Activated CD4-positive, alpha-beta memory T cell treated with anti-CD3 and anti-CD28 coated beads, Interleukin-2, amount 10 ng/mL, durations not matched to agents 7 days and 5 days (primary cell): Measurements from ENCODE around the gene PCGF5. TPM values are rescaled to one million over a fixed set of nuclear protein-coding genes. Genes with fewer than 3 reads are reported as not detected.
"Not testable (repeated sequence)": the region's sequence is repeated elsewhere in the genome, so short reads cannot be mapped to it uniquely, and the experiment has no call there.

Experiments used
- CTCF ChIA-PET: fragments of 350-600 bp; sonication (Branson Sonifier 250); formaldehyde crosslinking; loops from one replicate; lab custom pipeline; 2021; ENCODE audit warnings: antibody characterized with exemption, inconsistent platforms; lab: Charles Lee
- POLR2A ChIA-PET: fragments of 350-600 bp; sonication (Branson Sonifier 250); formaldehyde crosslinking; loops from one replicate; lab custom pipeline; 2021; ENCODE audit warnings: antibody characterized with exemption; lab: Charles Lee
- DNase-seq: peaks from one replicate; pipeline ENCODE4 v3.0.0-alpha.2; 2020
- H3K27ac Mint-ChIP-seq: one replicate; pipeline ENCODE4 v1.8.0; 2021; ENCODE audit warnings: mild to moderate bottlenecking, mixed read lengths
- H3K27me3 Mint-ChIP-seq: one replicate; pipeline ENCODE4 v1.8.0; 2021; ENCODE audit warnings: mixed read lengths
- H3K36me3 Mint-ChIP-seq: one replicate; pipeline ENCODE4 v1.8.0; 2021; ENCODE audit warnings: low read depth, mixed read lengths
- H3K4me1 Mint-ChIP-seq: one replicate; pipeline ENCODE4 v1.8.0; 2021; ENCODE audit warnings: mixed read lengths
- H3K4me3 Mint-ChIP-seq: one replicate; pipeline ENCODE4 v1.8.0; 2021; ENCODE audit warnings: mild to moderate bottlenecking, mixed read lengths
- H3K9me3 Mint-ChIP-seq: one replicate; pipeline ENCODE4 v1.8.0; 2021; ENCODE audit warnings: mixed read lengths
- total RNA-seq, 2 experiments: library from RNA; stranded (reverse); gene quantifications; one replicate each; pipeline ENCODE4 v1.2.3, GENCODE V29; 2021

The PCGF5 gene
- total RNA-seq: 10 to 100 TPM; 44.7 to 45.9 TPM

GRCh38 chr10:91220194-91220953, at the start of gene PCGF5:
Gene PCGF5 (plus strand): TSS chr10:91220663. CDS start chr10:91222872, 2,209 bp downstream.
- DNase-seq: peak; percentile 93
- H3K27me3 Mint-ChIP-seq: no peaks in the 10 kb centered on the region
- POLR2A ChIA-PET: interaction anchor here (0.9 to 3.4 kb wide), 14 partner anchors 8 to 1519 kb away, joined by 3 to 38 read pairs (median 5); partner anchors contain the start of gene KIF20B
- H3K36me3 Mint-ChIP-seq: peaks cover 25% of the 10 kb centered on the region
- peaks cover 42% of the 10 kb centered on the region for H3K4me1 Mint-ChIP-seq
- peak within 1 kb of the TSS; percentile 88 for H3K4me3 Mint-ChIP-seq
- peak within 1 kb of the TSS; percentile 76 for H3K27ac Mint-ChIP-seq
- CTCF ChIA-PET: interaction anchor here (1.1 to 3.0 kb wide), 4 partner anchors 8 to 58 kb away, joined by 3 to 11 read pairs (median 6); no protein-coding TSS in a partner anchor
- no peaks in the 10 kb centered on the region for H3K9me3 Mint-ChIP-seq

- Mint-ChIP-seq H3K27ac (no peak overlapping the region), H3K4me1 (peaks cover 5% of the 10 kb centered on the region), H3K36me3 (peaks cover 41% of the 10 kb centered on the region), H3K9me3 (peaks cover 15% of the 10 kb centered on the region), H3K4me3 (no peak overlapping the region), H3K27me3 (no peaks in the 10 kb centered on the region)
- ChIA-PET POLR2A (interaction anchor here (1.1 to 2.2 kb wide), 2 partner anchors 8 to 9 kb away, joined by 3 to 5 read pairs; no protein-coding TSS in a partner anchor), CTCF (interaction anchor here (1.0 kb wide), 1 partner anchor 37 kb away, joined by 3 read pairs; no protein-coding TSS in a partner anchor)
- no peak for DNase-seq
Observed at GRCh38 chr10:91171485-91171884, 49.0 kb upstream of the PCGF5 start.

- Mint-ChIP-seq H3K4me1 (peaks cover 5% of the 10 kb centered on the region), H3K36me3 (peaks cover 41% of the 10 kb centered on the region), H3K27ac (no peak overlapping the region), H3K27me3 (no peaks in the 10 kb centered on the region), H3K4me3 (no peak overlapping the region), H3K9me3 (peaks cover 15% of the 10 kb centered on the region)
- no peak for DNase-seq
- CTCF ChIA-PET: no interaction called here
- POLR2A ChIA-PET: interaction anchor here (1.1 to 2.2 kb wide), 2 partner anchors 9 to 10 kb away, joined by 3 to 5 read pairs; no protein-coding TSS in a partner anchor
Observed at GRCh38 chr10:91172348-91172747, 48.1 kb upstream of the PCGF5 start.

GRCh38 chr10:91185239-91185875, 35.1 kb upstream of the PCGF5 start:
- H3K36me3 Mint-ChIP-seq: peaks cover 27% of the 10 kb centered on the region
- peaks cover 17% of the 10 kb centered on the region for H3K9me3 Mint-ChIP-seq
- H3K4me3 Mint-ChIP-seq: no peak overlapping the region
- DNase-seq: no peak
- H3K4me1 Mint-ChIP-seq: peaks cover 1% of the 10 kb centered on the region
- CTCF ChIA-PET: no interaction called here
- POLR2A ChIA-PET: interaction anchor here (0.9 to 1.1 kb wide), 2 partner anchors 14 to 22 kb away, joined by 3 read pairs; no protein-coding TSS in a partner anchor
- H3K27me3 Mint-ChIP-seq: no peaks in the 10 kb centered on the region
- no peak overlapping the region for H3K27ac Mint-ChIP-seq

- ChIA-PET CTCF (no interaction called here), POLR2A (no interaction called here)
- peaks cover 15% of the 10 kb centered on the region for H3K36me3 Mint-ChIP-seq
- H3K9me3 Mint-ChIP-seq: peaks cover 9% of the 10 kb centered on the region
- no peak overlapping the region for H3K4me3 Mint-ChIP-seq
- no peaks in the 10 kb centered on the region for H3K27me3 Mint-ChIP-seq
- peaks cover 9% of the 10 kb centered on the region for H3K4me1 Mint-ChIP-seq
- no peak for DNase-seq
- H3K27ac Mint-ChIP-seq: no peak overlapping the region
Observed at GRCh38 chr10:91187156-91187555, 33.3 kb upstream of the PCGF5 start.

GRCh38 chr10:91188010-91188409, 32.5 kb upstream of the PCGF5 start:
- H3K4me1 Mint-ChIP-seq, DNase-seq, H3K9me3 Mint-ChIP-seq, H3K27me3 Mint-ChIP-seq, CTCF ChIA-PET, H3K4me3 Mint-ChIP-seq, POLR2A ChIA-PET, H3K27ac Mint-ChIP-seq: not testable (repeated sequence)
- peaks cover 15% of the 10 kb centered on the region for H3K36me3 Mint-ChIP-seq

GRCh38 chr10:91188889-91189288, 31.6 kb upstream of the PCGF5 start:
- Mint-ChIP-seq H3K4me3 (no peak overlapping the region), H3K9me3 (peaks cover 3% of the 10 kb centered on the region), H3K27ac (no peak overlapping the region), H3K27me3 (no peaks in the 10 kb centered on the region), H3K36me3 (peaks cover 11% of the 10 kb centered on the region), H3K4me1 (peaks cover 14% of the 10 kb centered on the region)
- CTCF ChIA-PET: interaction anchor here (1.1 kb wide), 1 partner anchor 24 kb away, joined by 3 read pairs; no protein-coding TSS in a partner anchor
- no peak for DNase-seq
- POLR2A ChIA-PET: no interaction called here

- H3K9me3 Mint-ChIP-seq: peaks cover 3% of the 10 kb centered on the region
Observed at GRCh38 chr10:91190388-91190870, 30.0 kb upstream of the PCGF5 start.

GRCh38 chr10:91190876-91191583, 29.4 kb upstream of the PCGF5 start:
- no peak for DNase-seq

More at GRCh38 chr10:91190388-91190870, 30.0 kb upstream of the PCGF5 start:
- Mint-ChIP-seq H3K27me3 (no peaks in the 10 kb centered on the region), H3K36me3 (peaks cover 11% of the 10 kb centered on the region), H3K27ac (no peak overlapping the region), H3K4me1 (peaks cover 26% of the 10 kb centered on the region), H3K4me3 (no peak overlapping the region)
- POLR2A ChIA-PET: no interaction called here
- no peak for DNase-seq
- CTCF ChIA-PET: interaction anchor here (1.0 kb wide), 1 partner anchor 102 kb away, joined by 3 read pairs; no protein-coding TSS in a partner anchor

GRCh38 chr10:91191584-91191919, 28.9 kb upstream of the PCGF5 start:
- CTCF ChIA-PET: no interaction called here
- peaks cover 27% of the 10 kb centered on the region for H3K4me1 Mint-ChIP-seq
- peaks cover 3% of the 10 kb centered on the region for H3K9me3 Mint-ChIP-seq
- peaks cover 9% of the 10 kb centered on the region for H3K36me3 Mint-ChIP-seq
- POLR2A ChIA-PET: interaction anchor here (0.8 kb wide), 1 partner anchor 28 kb away, joined by 3 read pairs; no protein-coding TSS in a partner anchor
- H3K4me3 Mint-ChIP-seq: no peak overlapping the region
- no peak for DNase-seq
- no peak overlapping the region for H3K27ac Mint-ChIP-seq
- no peaks in the 10 kb centered on the region for H3K27me3 Mint-ChIP-seq

More at GRCh38 chr10:91190876-91191583, 29.4 kb upstream of the PCGF5 start:
- H3K4me3 Mint-ChIP-seq: no peak overlapping the region
- H3K36me3 Mint-ChIP-seq: peaks cover 11% of the 10 kb centered on the region
- H3K9me3 Mint-ChIP-seq: peaks cover 3% of the 10 kb centered on the region
- H3K4me1 Mint-ChIP-seq: peaks cover 26% of the 10 kb centered on the region
- no peaks in the 10 kb centered on the region for H3K27me3 Mint-ChIP-seq
- ChIA-PET CTCF (interaction anchor here (1.0 kb wide), 1 partner anchor 103 kb away, joined by 3 read pairs; no protein-coding TSS in a partner anchor), POLR2A (interaction anchor here (0.8 kb wide), 1 partner anchor 27 kb away, joined by 3 read pairs; no protein-coding TSS in a partner anchor)
- no peak overlapping the region for H3K27ac Mint-ChIP-seq

- no peaks in the 10 kb centered on the region for H3K9me3 Mint-ChIP-seq
- DNase-seq: no peak
- H3K27ac Mint-ChIP-seq: no peak overlapping the region
- H3K27me3 Mint-ChIP-seq: no peaks in the 10 kb centered on the region
- peaks cover 10% of the 10 kb centered on the region for H3K36me3 Mint-ChIP-seq
- H3K4me3 Mint-ChIP-seq: no peak overlapping the region
- H3K4me1 Mint-ChIP-seq: peaks cover 47% of the 10 kb centered on the region
- CTCF ChIA-PET: no interaction called here
- POLR2A ChIA-PET: interaction anchor here (0.8 to 1.2 kb wide), 3 partner anchors 26 to 31 kb away, joined by 3 to 5 read pairs (median 3); partner anchors contain the start of gene PCGF5
Observed at GRCh38 chr10:91194497-91195179, 25.8 kb upstream of the PCGF5 start.
